Gastrocnemius medialis (tissue), 4 donors: ENCODE results near the gene ZNF655.

ENCODE experiments used
- POLR2A ChIP-seq, 2 donors: fragments of 450-650 bp; IDR thresholded peaks; one replicate each; pipeline ENCODE4 v1.6.1; 2017; ENCODE audit warnings: antibody characterized with exemption in 2 of 2, mild to moderate bottlenecking in 2 of 2, moderate library complexity in 2 of 2
- TF ChIP-seq, protein P1 (sequence below), 5 experiments: fragments of 450-650 bp in 3 of 5; fragments of 200-600 bp in 2 of 5; sonication (generic) in 2 of 5; IDR thresholded peaks in 4 of 5; conservative IDR thresholded peaks in 1 of 5; 1 replicate in 4 of 5; 2 replicates in 1 of 5; pipeline ENCODE4 v1.5.1; 2016 to 2019; ENCODE audit warnings: antibody characterized with exemption in 5 of 5, mild to moderate bottlenecking in 3 of 5, moderate library complexity in 3 of 5

GRCh38 chr7:99551334-99551733, 7.1 kb upstream of the ZNF655 start:
- TF ChIP-seq, protein P1, sequence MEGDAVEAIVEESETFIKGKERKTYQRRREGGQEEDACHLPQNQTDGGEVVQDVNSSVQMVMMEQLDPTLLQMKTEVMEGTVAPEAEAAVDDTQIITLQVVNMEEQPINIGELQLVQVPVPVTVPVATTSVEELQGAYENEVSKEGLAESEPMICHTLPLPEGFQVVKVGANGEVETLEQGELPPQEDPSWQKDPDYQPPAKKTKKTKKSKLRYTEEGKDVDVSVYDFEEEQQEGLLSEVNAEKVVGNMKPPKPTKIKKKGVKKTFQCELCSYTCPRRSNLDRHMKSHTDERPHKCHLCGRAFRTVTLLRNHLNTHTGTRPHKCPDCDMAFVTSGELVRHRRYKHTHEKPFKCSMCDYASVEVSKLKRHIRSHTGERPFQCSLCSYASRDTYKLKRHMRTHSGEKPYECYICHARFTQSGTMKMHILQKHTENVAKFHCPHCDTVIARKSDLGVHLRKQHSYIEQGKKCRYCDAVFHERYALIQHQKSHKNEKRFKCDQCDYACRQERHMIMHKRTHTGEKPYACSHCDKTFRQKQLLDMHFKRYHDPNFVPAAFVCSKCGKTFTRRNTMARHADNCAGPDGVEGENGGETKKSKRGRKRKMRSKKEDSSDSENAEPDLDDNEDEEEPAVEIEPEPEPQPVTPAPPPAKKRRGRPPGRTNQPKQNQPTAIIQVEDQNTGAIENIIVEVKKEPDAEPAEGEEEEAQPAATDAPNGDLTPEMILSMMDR (IDR thresholded peaks at IDR 0.05 in 4 of 5, conservative IDR thresholded peaks at IDR 0.05 in 1 of 5): no peak
- no peak for TF ChIP-seq POLR2A (IDR thresholded peaks at IDR 0.05)
